HepG2 (cell line): Measurements from ENCODE around the gene TNFAIP8L1. TPM values are rescaled to one million over a fixed set of nuclear protein-coding genes. Genes with fewer than 3 reads are reported as not detected.

ENCODE experiments used
- ATAC-seq: fragments of 200-7000 bp; cut with Tn5 transposase; 3 replicates; pipeline ENCODE4 v1.9.1; 2020; ENCODE audit warnings: mild to moderate bottlenecking, moderate library complexity
- BruUV-seq: library from RNA; stranded (reverse); fragments of 400-500 nt; replicated peaks from 2 replicates; lab custom pipeline; 2021; lab: Mats Ljungman, UMichigan
- CTCF ChIA-PET: fragments of 300-600 bp; formaldehyde crosslinking; extraction: SDS; loops from one replicate; lab custom pipeline; 2021; ENCODE audit warnings: low total read pairs, inconsistent platforms, low intra/inter-chr PET ratio; lab: Yijun Ruan, JAX
- POLR2A ChIA-PET: fragments of 350-600 bp; sonication (Branson Sonifier 250); formaldehyde crosslinking; loops from one replicate; lab custom pipeline; 2020; ENCODE audit warnings: antibody characterized with exemption, inconsistent platforms; lab: Yijun Ruan, JAX
- DNase-seq: peaks from one replicate; pipeline ENCODE4 v3.0.0-alpha.2; 2015; ENCODE audit warnings: low spot score
- FAIRE-seq: peaks from 3 replicates; lab custom pipeline; 2011; peaks lifted over from hg19 to GRCh38; lab: Jason Lieb, UNC
- H2AFZ ChIP-seq: one replicate; pipeline ENCODE4 v1.6.1; 2011; ENCODE audit warnings: low read length, inconsistent platforms
- H3K27ac ChIP-seq: fragments of 300-600 bp; 3 replicates; pipeline ENCODE4 v1.8.0; 2011; ENCODE audit warnings: mixed run types, mild to moderate bottlenecking, mixed read lengths, low read length, inconsistent platforms; ENCODE audit not compliant: insufficient read depth; ENCODE audit errors: extremely low read length
- H3K27me3 ChIP-seq, 2 experiments: fragments of 200-600 bp in 1 of 2; 2 replicates in 1 of 2; 3 replicates in 1 of 2; pipeline versions ENCODE4 v1.6.0 to v1.8.0; 2011; ENCODE audit warnings: low read length in 2 of 2, mild to moderate bottlenecking in 2 of 2, moderate library complexity in 2 of 2, inconsistent platforms in 1 of 2; ENCODE audit not compliant: insufficient read depth in 2 of 2, control insufficient read depth in 1 of 2
- H3K36me3 ChIP-seq, 2 experiments: fragments of 200-600 bp in 1 of 2; replicated peaks in 1 of 2; 2 replicates in 1 of 2; 3 replicates in 1 of 2; pipeline versions ENCODE4 v1.5.1 to v1.8.0; 2011; ENCODE audit warnings: low read length in 2 of 2, inconsistent platforms in 1 of 2; ENCODE audit not compliant: insufficient read depth in 2 of 2, control insufficient read depth in 1 of 2
- H3K4me1 ChIP-seq: 2 replicates; pipeline ENCODE4 v1.5.1; 2012; ENCODE audit warnings: low read length, inconsistent platforms; ENCODE audit not compliant: insufficient read depth
- H3K4me2 ChIP-seq: 2 replicates; pipeline ENCODE4 v1.6.0; 2011; ENCODE audit warnings: low read depth, low read length, inconsistent platforms
- H3K4me3 ChIP-seq, 3 experiments: fragments of 200-600 bp in 1 of 3; sonication (generic), shearing (Covaris generic) in 1 of 3; replicated peaks in 1 of 3; 2 replicates each; pipeline ENCODE4 v1.5.1; 2011 to 2016; ENCODE audit warnings: low read length in 3 of 3, inconsistent platforms in 2 of 3, low read depth in 2 of 3, mild to moderate bottlenecking in 2 of 3, control low read depth in 1 of 3, mixed read lengths in 1 of 3; ENCODE audit not compliant: insufficient read depth in 1 of 3
- H3K79me2 ChIP-seq: one replicate; pipeline ENCODE4 v1.6.1; 2011; ENCODE audit warnings: low read length, inconsistent platforms; ENCODE audit not compliant: insufficient read depth
- H3K9ac ChIP-seq: 2 replicates; pipeline ENCODE4 v1.6.0; 2011; ENCODE audit warnings: mild to moderate bottlenecking, low read depth, low read length, inconsistent platforms; ENCODE audit not compliant: insufficient read depth
- H3K9me3 ChIP-seq: 2 replicates; pipeline ENCODE4 v1.5.1; 2012; ENCODE audit warnings: mild to moderate bottlenecking, low read length
- H4K20me1 ChIP-seq: 2 replicates; pipeline ENCODE4 v1.6.0; 2011; ENCODE audit warnings: inconsistent platforms, mild to moderate bottlenecking, low read length, moderate library complexity; ENCODE audit not compliant: insufficient read depth
- NR2F6 ChIP-seq, 2 experiments: IDR thresholded peaks; 2 replicates each; pipeline ENCODE4 v1.6.1; 2016; ENCODE audit warnings: antibody characterized with exemption in 1 of 2, mild to moderate bottlenecking in 1 of 2
- PAXIP1 ChIP-seq: sonication (generic); formaldehyde crosslinking; conservative IDR thresholded peaks from 2 replicates; pipeline ENCODE4 v1.4.0; 2020; ENCODE audit warnings: mild to moderate bottlenecking, missing genetic modification reagents, moderate library complexity
- TAF1 ChIP-seq: sonication (generic); formaldehyde crosslinking; IDR thresholded peaks from 2 replicates; pipeline ENCODE4 v1.4.0; 2020; ENCODE audit warnings: missing genetic modification reagents
- TFDP1 ChIP-seq: IDR thresholded peaks from 2 replicates; pipeline ENCODE4 v1.6.1; 2016; ENCODE audit warnings: missing compliant biosample characterization, missing genetic modification reagents, borderline replicate concordance
- TOPORS ChIP-seq: sonication (generic); formaldehyde crosslinking; IDR thresholded peaks from 2 replicates; pipeline ENCODE4 v1.8.0; 2023; ENCODE audit warnings: mild to moderate bottlenecking, missing genetic modification reagents
- ZBTB42 ChIP-seq: sonication (generic); formaldehyde crosslinking; IDR thresholded peaks from 2 replicates; pipeline ENCODE4 v1.5.0; 2020; ENCODE audit warnings: mild to moderate bottlenecking, missing genetic modification reagents
- ZNF160 ChIP-seq: sonication (generic); formaldehyde crosslinking; IDR thresholded peaks from 2 replicates; pipeline ENCODE4 v1.8.0; 2022; ENCODE audit warnings: mild to moderate bottlenecking, inconsistent platforms, missing genetic modification reagents
- ZNF281 ChIP-seq: sonication (generic); formaldehyde crosslinking; IDR thresholded peaks from 2 replicates; pipeline ENCODE4 v1.4.0; 2020; ENCODE audit warnings: missing genetic modification reagents, borderline replicate concordance
- WGBS: methylation state at CpG from one replicate; pipeline ENCODE4 v1.1.6; 2017; ENCODE audit warnings: low lambda C conversion rate; 5-methylcytosine and 5-hydroxymethylcytosine counted together
- in situ Hi-C: cut with HindIII; loops from 2 replicates; pipeline ENCODE4 v1.10.0; 2017; ENCODE audit warnings: low pct_unique_long_range_greater_than_20kb; ENCODE audit not compliant: extremely low pct_ligation_motif_present
- intact Hi-C: fragments of 100-400 bp; cut with micrococcal nuclease; formaldehyde crosslinking; loops from one replicate; pipeline ENCODE4 v1.10.0; 2022; ENCODE audit not compliant: unreplicated experiment
- polyA plus RNA-seq, 8 experiments: library from polyadenylated mRNA; depleted of rRNA in 3 of 8; stranded (reverse) in 7 of 8; unstranded in 1 of 8; fragments of >200 nt; fragmentation: Illumina TruSeq in 4 of 8; extraction: Trizol in 4 of 8; gene quantifications; 2 replicates each; pipeline versions ENCODE4 v1.2.1 to v1.2.3, GENCODE V29; 2011 to 2016; ENCODE audit warnings: low read depth in 4 of 8, missing spikeins in 1 of 8, mixed read lengths in 1 of 8; ENCODE audit not compliant: insufficient read depth in 1 of 8
- total RNA-seq, 5 experiments: library from RNA; depleted of rRNA; stranded (reverse); fragments of >200 nt; fragmentation: Illumina TruSeq; extraction: Trizol; gene quantifications; 2 replicates each; pipeline ENCODE4 v1.2.3, GENCODE V29; 2016; ENCODE audit warnings: low read depth in 1 of 5
- TF ChIP-seq, protein P1 (sequence below): sonication (generic); formaldehyde crosslinking; IDR thresholded peaks from 2 replicates; pipeline ENCODE4 v1.5.1; 2020; ENCODE audit warnings: missing genetic modification reagents, mild to moderate bottlenecking, borderline replicate concordance

TNFAIP8L1 gene
- total and polyA plus RNA-seq, 2 of the 13 experiments (the other 11 are each of a cell fraction or from before 2014, with no cell fraction given), result 13.4 to 21.4 TPM

DNA sequence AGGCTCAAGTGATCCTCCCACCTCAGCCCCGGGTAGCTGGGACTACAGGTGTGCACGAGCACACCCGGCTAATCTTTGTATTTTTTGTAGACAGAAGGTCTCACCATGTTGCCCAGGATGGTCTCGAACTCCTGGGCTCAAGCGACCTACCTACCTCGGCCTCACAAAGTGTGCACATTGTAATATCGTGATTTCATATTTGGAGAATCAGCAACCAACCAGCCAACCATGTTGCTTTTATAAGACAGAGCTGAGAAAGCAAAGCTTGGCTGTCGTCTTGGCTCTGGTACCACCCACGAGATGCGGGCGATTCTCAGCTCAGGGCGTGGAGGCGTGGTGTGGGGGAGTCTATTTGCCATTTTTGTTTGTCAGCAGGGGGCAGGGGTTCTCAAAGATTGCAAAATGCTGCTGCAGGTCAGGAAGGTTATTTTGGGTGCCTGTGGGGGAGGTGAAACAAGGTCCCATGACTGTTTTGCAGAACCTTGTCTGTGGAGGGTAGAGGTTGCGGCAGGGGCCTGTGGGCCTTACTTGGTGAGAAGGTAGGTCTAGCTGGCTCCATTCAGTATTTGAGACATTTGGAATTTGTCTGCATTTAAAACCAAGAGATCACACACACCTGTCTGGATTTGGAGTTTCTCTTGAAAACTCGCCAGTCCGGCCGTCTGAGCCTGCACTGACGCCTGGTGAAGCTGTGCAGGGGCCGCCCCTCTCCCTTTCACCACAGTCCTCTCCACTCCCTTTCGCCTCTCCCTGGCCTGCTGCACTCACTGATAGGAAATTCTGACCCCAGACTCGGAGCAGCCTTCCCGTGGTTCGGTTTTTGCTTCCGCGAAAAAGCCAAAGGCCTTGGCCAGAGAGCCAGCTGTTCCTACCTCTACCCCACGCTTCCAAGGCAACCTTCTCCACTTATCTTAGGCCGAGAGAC, 15.4 kb downstream of the TNFAIP8L1 start:
- WGBS, result 80% methylated on average over 27 of the region's 27 CpGs
- no peak for TF ChIP-seq ZBTB42 (CRISPR knock-in tag)
- TF ChIP-seq, protein P1, sequence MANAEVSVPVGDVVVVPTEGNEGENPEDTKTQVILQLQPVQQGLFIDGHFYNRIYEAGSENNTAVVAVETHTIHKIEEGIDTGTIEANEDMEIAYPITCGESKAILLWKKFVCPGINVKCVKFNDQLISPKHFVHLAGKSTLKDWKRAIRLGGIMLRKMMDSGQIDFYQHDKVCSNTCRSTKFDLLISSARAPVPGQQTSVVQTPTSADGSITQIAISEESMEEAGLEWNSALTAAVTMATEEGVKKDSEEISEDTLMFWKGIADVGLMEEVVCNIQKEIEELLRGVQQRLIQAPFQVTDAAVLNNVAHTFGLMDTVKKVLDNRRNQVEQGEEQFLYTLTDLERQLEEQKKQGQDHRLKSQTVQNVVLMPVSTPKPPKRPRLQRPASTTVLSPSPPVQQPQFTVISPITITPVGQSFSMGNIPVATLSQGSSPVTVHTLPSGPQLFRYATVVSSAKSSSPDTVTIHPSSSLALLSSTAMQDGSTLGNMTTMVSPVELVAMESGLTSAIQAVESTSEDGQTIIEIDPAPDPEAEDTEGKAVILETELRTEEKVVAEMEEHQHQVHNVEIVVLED (CRISPR knock-in tag), result 0 out of 2 replicates have a peak, but pooled peaks have one; percentile 7
- TF ChIP-seq TAF1, result no peak
- 0 out of 2 replicates have a peak, but pooled peaks have one; percentile 23 for TF ChIP-seq PAXIP1 (CRISPR knock-in tag)
- peak; percentile 72; the same call in 1 of the 2 replicates for TF ChIP-seq ZNF281 (CRISPR knock-in tag)
- peak; percentile 42 for TF ChIP-seq NR2F6 (IDR thresholded peaks at IDR 0.05)
- peak; percentile 48; the same call in 1 of the 2 replicates for TF ChIP-seq NR2F6 (CRISPR knock-in tag; IDR thresholded peaks at IDR 0.05)
- TF ChIP-seq TOPORS, result no peak
- TF ChIP-seq TFDP1 (CRISPR knock-in tag), result no peak
- TF ChIP-seq ZNF160 (CRISPR knock-in tag), result no peak

More for the DNA sequence above, 15.4 kb downstream of the TNFAIP8L1 start:
- peak; percentile 50 for FAIRE-seq
- no peak overlapping the region for H3K4me3 ChIP-seq
- no peaks in the 10 kb centered on the region for H3K9me3 ChIP-seq
- H3K4me1 ChIP-seq, result peaks cover 17% of the 10 kb centered on the region
- no peak overlapping the region for H3K9ac ChIP-seq
- TSS peak; percentile 65 for BruUV-seq
- H3K79me2 ChIP-seq, result no peaks in the 10 kb centered on the region
- DNase-seq, result peak; percentile 32
- ChIA-PET CTCF (no interaction called here), POLR2A (interaction anchor here (0.8 to 1.4 kb wide), 2 partner anchors 8 to 10 kb away, joined by 3 read pairs; no protein-coding TSS in a partner anchor)
- no peak overlapping the region for H2AFZ ChIP-seq
- H3K27me3 ChIP-seq, result no peaks in the 10 kb centered on the region
- H3K36me3 ChIP-seq, result peaks cover 13 to 47% of the 10 kb centered on the region in 2 experiments
- intact Hi-C loops (loop anchor here (5.0 kb wide), 1 partner anchor 587 kb away; the partner anchor contains the start of gene ZBTB7A), in situ Hi-C loops (no loop called here)
- peaks cover 3% of the 10 kb centered on the region; the same call in 1 of the 2 replicates for H4K20me1 ChIP-seq
- H3K4me2 ChIP-seq, result no peak overlapping the region
- peak overlapping the region; percentile 31 for H3K27ac ChIP-seq
- ATAC-seq, result peak; percentile 22
